Spleen (tissue), 11 donors: Measurements from ENCODE around the gene DISC1. TPM values are rescaled to one million over a fixed set of nuclear protein-coding genes. Genes with fewer than 3 reads are reported as not detected.

Experiments
- DNase-seq: peaks from one replicate; pipeline ENCODE4 v3.0.0-alpha.2; 2020
- H3K27ac ChIP-seq, 8 donors: fragments of 200-600 bp; sonication (generic) in 7 of 8; 1 replicate in 4 of 8; 2 replicates in 4 of 8; pipeline versions ENCODE4 v1.5.0 to v1.8.0; 2016 to 2021; ENCODE audit warnings: inconsistent platforms in 4 of 8, mild to moderate bottlenecking in 4 of 8, moderate library complexity in 1 of 8
- H3K27me3 ChIP-seq, 7 donors: fragments of 200-600 bp; sonication (generic) in 6 of 7; replicated peaks in 1 of 7; 1 replicate in 4 of 7; 2 replicates in 3 of 7; pipeline versions ENCODE4 v1.5.0 to v1.8.0; 2016 to 2021; ENCODE audit warnings: inconsistent platforms in 3 of 7, mild to moderate bottlenecking in 1 of 7
- H3K36me3 ChIP-seq, 6 donors: fragments of 200-600 bp; sonication (generic) in 5 of 6; 1 replicate in 4 of 6; 2 replicates in 2 of 6; pipeline versions ENCODE4 v1.5.0 to v1.8.0; 2016 to 2021; ENCODE audit warnings: inconsistent platforms in 2 of 6
- H3K4me1 ChIP-seq, 6 donors: fragments of 200-600 bp; sonication (generic) in 5 of 6; 1 replicate in 3 of 6; 2 replicates in 3 of 6; pipeline versions ENCODE4 v1.5.0 to v1.8.0; 2016 to 2021; ENCODE audit warnings: inconsistent platforms in 3 of 6
- H3K4me3 ChIP-seq, 8 donors: fragments of 200-600 bp; sonication (generic) in 7 of 8; 1 replicate in 4 of 8; 2 replicates in 4 of 8; pipeline versions ENCODE4 v1.5.0 to v1.8.0; 2016 to 2021; ENCODE audit warnings: inconsistent platforms in 4 of 8, mild to moderate bottlenecking in 4 of 8, moderate library complexity in 2 of 8
- H3K9me3 ChIP-seq, 8 donors: fragments of 200-600 bp; sonication (generic) in 7 of 8; 1 replicate in 4 of 8; 2 replicates in 4 of 8; pipeline versions ENCODE4 v1.5.0 to v1.8.0; 2016 to 2021; ENCODE audit warnings: inconsistent platforms in 4 of 8
- POLR2A ChIP-seq, 3 donors: fragments of 450-650 bp; IDR thresholded peaks; one replicate each; pipeline ENCODE4 v1.5.1; 2017; ENCODE audit warnings: antibody characterized with exemption in 3 of 3, mild to moderate bottlenecking in 1 of 3
- POLR2AphosphoS5 ChIP-seq, 3 donors: sonication (generic); formaldehyde crosslinking; IDR thresholded peaks; one replicate each; pipeline ENCODE4 v1.5.1; 2017; ENCODE audit warnings: antibody characterized with exemption in 3 of 3
- WGBS, 5 donors: extraction: QIAGEN DNeasy Blood & Tissue Kit in 3 of 5; methylation state at CpG; one replicate each; pipeline versions ENCODE4 v1.1.5 to v1.1.7; 2013 to 2018; 5-methylcytosine and 5-hydroxymethylcytosine counted together
- intact Hi-C: fragments of 100-400 bp; cut with DNase I; formaldehyde crosslinking; loops from one replicate; pipeline ENCODE4 v1.15.0; 2023; ENCODE audit warnings: low total_unique reads
- polyA plus RNA-seq, 3 donors: library from polyadenylated mRNA; stranded (reverse); fragments of 200-250 nt; gene quantifications; one replicate each; pipeline ENCODE4 v1.2.1, GENCODE V29; 2013
- total RNA-seq, 7 donors: library from RNA; depleted of rRNA in 3 of 7; stranded (reverse); fragments of >200 nt in 3 of 7; fragmentation: NEBNext Ultra II Directional in 4 of 7; extraction: Animal tissue kit (Norgen Biotek cat#: 25700) in 4 of 7; gene quantifications; one replicate each; pipeline versions ENCODE4 v1.1.0 to v1.2.1, GENCODE V29; 2016 to 2021
- TF ChIP-seq, protein P1 (sequence below), 11 experiments: fragments of 200-600 bp in 7 of 11; fragments of 450-650 bp in 4 of 11; sonication (generic) in 4 of 11; IDR thresholded peaks in 8 of 11; conservative IDR thresholded peaks in 3 of 11; 1 replicate in 7 of 11; 2 replicates in 4 of 11; pipeline versions ENCODE4 v1.4.0 to v1.8.0; 2016 to 2021; ENCODE audit warnings: antibody characterized with exemption in 11 of 11, inconsistent platforms in 4 of 11, mild to moderate bottlenecking in 1 of 11
- donor health status: healthy with polysubstance abuse.
- donor health status: DM: no; HTN: no; CAD: no; lungs with moderate emphysema.
- donor health status: DM: no; HTN: no; CAD: no.
- donor health status: Bipolar disorder and iron deficiency.
- donor health status: healthy.
- donor health status: DM: no; HTN: no; CAD: no.
- donor health status: DM: yes; HTN: yes; CAD: no.

DISC1 gene
- total and polyA plus RNA-seq, 10 donors = 0.89 to 36.4 (median 24.2) TPM

DNA sequence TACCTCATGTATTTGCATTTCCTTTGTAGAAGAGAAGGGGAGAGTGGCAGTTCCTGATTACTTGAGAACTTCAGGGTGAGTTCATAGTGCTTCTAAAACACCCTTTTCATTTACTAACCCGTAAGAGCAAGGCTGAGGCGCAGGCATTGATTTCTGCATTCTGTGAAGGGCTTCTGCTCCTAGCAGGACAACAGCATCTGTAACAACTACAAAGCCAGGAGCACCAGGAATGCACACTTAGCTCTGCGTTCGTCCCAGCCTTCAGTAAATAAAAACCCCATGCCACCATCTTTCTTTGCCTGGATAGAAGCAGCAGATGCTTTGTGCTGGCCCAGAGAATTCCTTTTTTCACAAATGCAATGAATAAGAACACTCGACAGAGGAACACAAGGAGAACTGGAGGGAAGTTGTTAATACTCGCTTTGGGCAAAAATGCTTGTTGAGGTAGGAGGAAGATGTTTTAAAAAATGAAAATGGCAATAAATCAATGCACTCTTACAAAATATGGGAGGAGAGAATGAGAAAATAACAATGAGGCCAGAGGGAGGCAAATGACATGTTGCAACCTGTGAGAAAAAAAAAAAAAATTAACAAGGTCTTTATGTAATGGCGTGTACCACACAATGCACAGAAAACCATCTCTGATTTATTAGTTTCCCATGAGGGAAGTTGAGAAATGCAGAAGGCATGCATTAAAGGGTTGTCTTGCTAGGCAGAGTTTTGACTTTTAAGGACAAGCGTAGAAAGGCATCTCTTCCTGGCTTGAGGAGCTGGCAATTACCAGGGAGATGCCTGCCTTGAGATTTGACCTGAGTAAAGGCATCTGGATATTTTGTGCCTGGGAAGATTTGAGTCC lies 418.8 kb downstream of the DISC1 start:
- Histone ChIP-seq H3K9me3 (no peaks in the 10 kb centered on the region), H3K36me3 (no peaks in the 10 kb centered on the region), H3K4me3 (no peak overlapping the region), H3K4me1 (no peaks in the 10 kb centered on the region), H3K27ac (no peak overlapping the region), H3K27me3 (no peaks in the 10 kb centered on the region)
- no peak for DNase-seq
- TF ChIP-seq POLR2AphosphoS5 (IDR thresholded peaks at IDR 0.05) (no peak), POLR2A (IDR thresholded peaks at IDR 0.05) (no peak)
- TF ChIP-seq, protein P1, sequence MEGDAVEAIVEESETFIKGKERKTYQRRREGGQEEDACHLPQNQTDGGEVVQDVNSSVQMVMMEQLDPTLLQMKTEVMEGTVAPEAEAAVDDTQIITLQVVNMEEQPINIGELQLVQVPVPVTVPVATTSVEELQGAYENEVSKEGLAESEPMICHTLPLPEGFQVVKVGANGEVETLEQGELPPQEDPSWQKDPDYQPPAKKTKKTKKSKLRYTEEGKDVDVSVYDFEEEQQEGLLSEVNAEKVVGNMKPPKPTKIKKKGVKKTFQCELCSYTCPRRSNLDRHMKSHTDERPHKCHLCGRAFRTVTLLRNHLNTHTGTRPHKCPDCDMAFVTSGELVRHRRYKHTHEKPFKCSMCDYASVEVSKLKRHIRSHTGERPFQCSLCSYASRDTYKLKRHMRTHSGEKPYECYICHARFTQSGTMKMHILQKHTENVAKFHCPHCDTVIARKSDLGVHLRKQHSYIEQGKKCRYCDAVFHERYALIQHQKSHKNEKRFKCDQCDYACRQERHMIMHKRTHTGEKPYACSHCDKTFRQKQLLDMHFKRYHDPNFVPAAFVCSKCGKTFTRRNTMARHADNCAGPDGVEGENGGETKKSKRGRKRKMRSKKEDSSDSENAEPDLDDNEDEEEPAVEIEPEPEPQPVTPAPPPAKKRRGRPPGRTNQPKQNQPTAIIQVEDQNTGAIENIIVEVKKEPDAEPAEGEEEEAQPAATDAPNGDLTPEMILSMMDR (IDR thresholded peaks at IDR 0.05 in 8 of 11, conservative IDR thresholded peaks at IDR 0.05 in 3 of 11) = no peak
- WGBS, 5 donors = 87 to 95% (median 91%) methylated on average over 8 of the region's 8 CpGs
- intact Hi-C loops = no loop called here

DNA sequence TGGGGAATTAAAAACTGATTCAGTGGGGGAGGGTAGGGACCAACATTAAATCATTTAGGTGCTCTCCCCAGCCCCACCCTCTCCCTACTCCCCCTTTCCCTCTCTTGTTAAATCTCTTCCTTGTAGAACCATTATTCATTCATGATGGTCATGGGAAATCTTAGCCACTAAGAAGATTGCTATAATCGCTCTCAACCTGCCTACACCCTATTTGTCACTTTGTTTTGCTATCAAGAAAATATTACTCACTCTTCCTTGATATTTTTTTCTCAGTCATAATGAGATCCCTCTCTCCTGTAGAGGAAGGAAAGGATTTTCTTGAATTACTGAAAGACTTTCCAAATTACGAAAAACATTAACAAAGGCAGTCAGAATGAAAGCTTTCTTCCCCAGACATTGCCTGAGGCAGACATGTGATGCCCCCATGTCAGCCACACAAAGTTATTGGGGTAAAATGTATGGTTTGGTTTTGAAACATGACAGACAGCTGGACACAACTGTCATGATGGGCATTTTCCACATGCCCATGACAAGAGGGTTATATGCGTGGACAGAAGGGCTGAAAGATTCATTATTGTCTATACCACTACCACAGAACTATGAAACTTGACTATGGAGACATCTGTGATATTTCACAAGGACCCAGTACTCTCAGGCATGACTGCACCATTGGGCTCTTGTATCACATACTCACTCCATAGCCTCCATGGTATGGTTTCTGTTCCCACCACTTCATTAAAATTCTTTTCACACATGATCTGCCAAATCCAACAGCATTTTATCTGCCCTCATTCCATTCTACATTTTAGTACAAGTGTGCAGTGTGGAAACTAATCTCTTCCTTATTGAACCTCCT lies 420.1 kb downstream of the DISC1 start:
- H3K27me3 ChIP-seq = no peaks in the 10 kb centered on the region
- H3K4me3 ChIP-seq = no peak overlapping the region
- no peaks in the 10 kb centered on the region for H3K4me1 ChIP-seq
- no peaks in the 10 kb centered on the region for H3K9me3 ChIP-seq
- H3K27ac ChIP-seq = no peak overlapping the region
- TF ChIP-seq, protein P1 (IDR thresholded peaks at IDR 0.05 in 8 of 11, conservative IDR thresholded peaks at IDR 0.05 in 3 of 11) = no peak
- no peak for TF ChIP-seq POLR2AphosphoS5 (IDR thresholded peaks at IDR 0.05)
- intact Hi-C loops = no loop called here
- no peaks in the 10 kb centered on the region for H3K36me3 ChIP-seq
- DNase-seq = no peak
- 68 to 87% (median 80%) methylated on average over 3 of the region's 3 CpGs for WGBS, 5 donors

DNA sequence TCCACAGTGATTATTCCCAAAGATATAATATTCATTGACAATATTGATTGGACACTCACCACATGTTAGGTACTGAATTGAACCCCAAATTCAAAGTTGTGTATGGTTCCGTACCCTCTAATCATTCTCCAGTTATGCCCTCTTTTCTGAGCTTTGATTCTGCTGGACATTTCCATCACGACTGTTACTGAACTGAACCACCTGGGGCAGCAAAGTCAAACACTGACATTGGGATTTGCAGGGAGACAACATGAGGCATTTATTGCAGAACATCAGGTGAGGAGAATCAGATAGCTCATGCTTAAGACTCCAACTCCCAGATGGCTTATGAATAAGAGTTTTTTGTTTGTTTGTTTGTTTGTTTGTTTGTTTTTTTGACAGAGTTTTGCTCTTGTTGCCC lies 420.9 kb downstream of the DISC1 start:
- no peaks in the 10 kb centered on the region for H3K36me3 ChIP-seq
- H3K27me3 ChIP-seq = no peaks in the 10 kb centered on the region
- TF ChIP-seq POLR2A (IDR thresholded peaks at IDR 0.05) = no peak
- TF ChIP-seq, protein P1 (IDR thresholded peaks at IDR 0.05 in 8 of 11, conservative IDR thresholded peaks at IDR 0.05 in 3 of 11) = no peak
- no peak for TF ChIP-seq POLR2AphosphoS5 (IDR thresholded peaks at IDR 0.05)
- H3K9me3 ChIP-seq = no peaks in the 10 kb centered on the region
- H3K4me3 ChIP-seq = no peak overlapping the region
- WGBS, 5 donors = 87 to 100% (median 91%) methylated on average over 2 of the region's 2 CpGs
- no peak for DNase-seq
- H3K4me1 ChIP-seq = no peaks in the 10 kb centered on the region
- H3K27ac ChIP-seq = no peak overlapping the region
- intact Hi-C loops = no loop called here

DNA sequence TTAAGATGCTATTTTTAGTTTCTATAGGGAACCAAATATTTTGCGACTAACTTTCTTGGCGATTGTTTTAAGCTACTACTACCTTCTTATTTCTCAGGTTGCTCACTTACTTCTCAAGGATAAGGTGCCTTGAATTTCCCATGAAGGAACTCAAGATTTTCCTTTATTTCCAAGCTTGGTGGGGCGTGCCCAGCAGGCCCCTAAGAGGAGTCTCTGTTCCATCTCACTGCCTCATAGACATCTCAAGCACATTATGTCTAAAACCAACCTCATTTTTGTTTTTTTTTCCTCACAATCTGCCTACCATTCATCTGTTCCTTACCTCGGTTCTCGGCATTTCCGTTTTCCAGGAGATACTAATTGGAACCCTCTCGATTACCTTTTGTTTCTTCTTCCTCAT lies 421.9 kb downstream of the DISC1 start:
- no peak for DNase-seq
- H3K9me3 ChIP-seq = peaks cover 0 to 7% (median 0%) of the 10 kb centered on the region in 8 donors
- no peak overlapping the region for H3K4me3 ChIP-seq
- H3K27me3 ChIP-seq = no peaks in the 10 kb centered on the region
- no peaks in the 10 kb centered on the region for H3K36me3 ChIP-seq
- TF ChIP-seq, protein P1 (IDR thresholded peaks at IDR 0.05 in 8 of 11, conservative IDR thresholded peaks at IDR 0.05 in 3 of 11) = no peak
- TF ChIP-seq POLR2AphosphoS5 (IDR thresholded peaks at IDR 0.05) (no peak), POLR2A (IDR thresholded peaks at IDR 0.05) (no peak)
- intact Hi-C loops = no loop called here
- H3K27ac ChIP-seq = no peak overlapping the region
- WGBS, 5 donors = 90 to 97% (median 94%) methylated on average over 7 of the region's 7 CpGs
- H3K4me1 ChIP-seq = no peaks in the 10 kb centered on the region
